ENCODE results near the gene CDK14. TPM values are rescaled to one million over a fixed set of nuclear protein-coding genes. Genes with fewer than 3 reads are reported as not detected.

The CDK14 gene
- total RNA-seq, 1 donor from 2014 or later: 58.6 TPM

GRCh38 chr7:90706072-90706716 lies 110.1 kb downstream of the CDK14 start:
- peak; percentile 56 to 61 for ATAC-seq
- no peak for TF ChIP-seq CTCF (IDR thresholded peaks at IDR 0.05)
- H3K4me3 ChIP-seq: no peak overlapping the region
- intact Hi-C loops (cut with DNase I): no loop called here
- peaks cover 25% of the 10 kb centered on the region for H3K4me1 ChIP-seq
- DNase-seq: no peak
- H3K9me3 ChIP-seq: no peaks in the 10 kb centered on the region
- no peaks in the 10 kb centered on the region for H3K36me3 ChIP-seq
- no peaks in the 10 kb centered on the region for H3K27me3 ChIP-seq (ENCODE audit: low read depth)
- no peak overlapping the region for H3K27ac ChIP-seq

GRCh38 chr7:90708841-90709317 lies 112.8 kb downstream of the CDK14 start:
- peak; percentile 15 for TF ChIP-seq CTCF (IDR thresholded peaks at IDR 0.05)
- Histone ChIP-seq H3K27ac (no peak overlapping the region), H3K27me3 (ENCODE audit: low read depth) (no peaks in the 10 kb centered on the region), H3K36me3 (no peaks in the 10 kb centered on the region), H3K4me3 (no peak overlapping the region), H3K4me1 (peaks cover 25% of the 10 kb centered on the region), H3K9me3 (no peaks in the 10 kb centered on the region)
- ATAC-seq: peak in 1 of 2 donors; percentile 51
- intact Hi-C loops (cut with DNase I): no loop called here
- DNase-seq: no peak

GRCh38 chr7:90709501-90710465 lies 113.7 kb downstream of the CDK14 start:
- intact Hi-C loops (cut with DNase I): no loop called here
- Histone ChIP-seq H3K4me3 (no peak overlapping the region), H3K36me3 (no peaks in the 10 kb centered on the region), H3K27ac (no peak overlapping the region), H3K4me1 (peaks cover 25% of the 10 kb centered on the region), H3K27me3 (ENCODE audit: low read depth) (no peaks in the 10 kb centered on the region), H3K9me3 (no peaks in the 10 kb centered on the region)
- TF ChIP-seq CTCF (IDR thresholded peaks at IDR 0.05): no peak
- DNase-seq: no peak
- no peak for ATAC-seq

- TF ChIP-seq CTCF (IDR thresholded peaks at IDR 0.05): no peak
- no peak overlapping the region for H3K27ac ChIP-seq
- no peaks in the 10 kb centered on the region for H3K9me3 ChIP-seq
- peaks cover 21% of the 10 kb centered on the region for H3K4me1 ChIP-seq
- no peaks in the 10 kb centered on the region for H3K36me3 ChIP-seq
- H3K4me3 ChIP-seq: no peak overlapping the region
- no peaks in the 10 kb centered on the region for H3K27me3 ChIP-seq (ENCODE audit: low read depth)
- intact Hi-C loops (cut with DNase I): no loop called here
- ATAC-seq (no peak), DNase-seq (no peak)
Measured at GRCh38 chr7:90710466-90710850, 114.3 kb downstream of the CDK14 start.

GRCh38 chr7:90713628-90714027 lies 117.5 kb downstream of the CDK14 start:
- H3K4me3 ChIP-seq: no peak overlapping the region
- no peaks in the 10 kb centered on the region for H3K27me3 ChIP-seq (ENCODE audit: low read depth)
- intact Hi-C loops (cut with DNase I): no loop called here
- no peak for ATAC-seq
- H3K9me3 ChIP-seq: no peaks in the 10 kb centered on the region
- no peak for DNase-seq
- no peaks in the 10 kb centered on the region for H3K36me3 ChIP-seq
- H3K4me1 ChIP-seq: peaks cover 20% of the 10 kb centered on the region
- H3K27ac ChIP-seq: no peak overlapping the region
- TF ChIP-seq CTCF (IDR thresholded peaks at IDR 0.05): no peak

Data from lower lobe of right lung (tissue), 2 donors.